HEK293 (cell line): ENCODE data around the gene PIEZO1.

Source experiments
- CTCF ChIA-PET: fragments of 350-600 bp; formaldehyde crosslinking; extraction: SDS; loops from one replicate; lab custom pipeline; 2021; ENCODE audit warnings: antibody characterized with exemption; lab: Yijun Ruan, JAX
- POLR2A ChIA-PET: fragments of 300-600 bp; formaldehyde crosslinking; extraction: SDS; loops from one replicate; lab custom pipeline; 2020; ENCODE audit warnings: antibody characterized with exemption, inconsistent platforms; lab: Yijun Ruan, JAX
- H3K27ac ChIP-seq: fragments of 200-500 bp; sonication (Bioruptor generic); 2 replicates; pipeline ENCODE4 v1.5.1; 2014; ENCODE audit warnings: low read depth, low read length, control low read depth, inconsistent platforms; ENCODE audit errors: extremely low read depth
- H3K36me3 ChIP-seq, 2 experiments: fragments of 200-500 bp in 1 of 2; sonication (Bioruptor generic) in 1 of 2; 1 replicate in 1 of 2; 2 replicates in 1 of 2; pipeline ENCODE4 v1.5.1; 2014 to 2017; ENCODE audit warnings: inconsistent platforms in 2 of 2, low read length in 2 of 2; ENCODE audit not compliant: control insufficient read depth in 2 of 2, insufficient read depth in 1 of 2
- H3K4me1 ChIP-seq: fragments of 200-500 bp; sonication (Bioruptor generic); 2 replicates; pipeline ENCODE4 v1.5.1; 2014; ENCODE audit warnings: mild to moderate bottlenecking, low read length, inconsistent platforms; ENCODE audit not compliant: control insufficient read depth, insufficient read depth
- H3K4me3 ChIP-seq: 2 replicates; pipeline ENCODE4 v1.5.1; 2011; ENCODE audit warnings: low read depth, mild to moderate bottlenecking, control low read depth, low read length, moderate library complexity
- H3K9me3 ChIP-seq: fragments of 200-500 bp; sonication (Bioruptor generic); 2 replicates; pipeline ENCODE4 v1.5.1; 2014; ENCODE audit warnings: low read depth, low read length, inconsistent platforms; ENCODE audit not compliant: control insufficient read depth, insufficient read depth
- FEZF1 ChIP-seq: fragments of 450-650 bp; formaldehyde crosslinking; IDR thresholded peaks from 2 replicates; pipeline ENCODE4 v1.5.1; 2016; ENCODE audit warnings: missing biosample characterization, missing genetic modification characterization
- GLI4 ChIP-seq: fragments of 450-650 bp; formaldehyde crosslinking; IDR thresholded peaks from 2 replicates; pipeline ENCODE4 v1.5.1; 2016; ENCODE audit warnings: missing biosample characterization, missing genetic modification characterization
- KLF1 ChIP-seq: fragments of 450-650 bp; formaldehyde crosslinking; IDR thresholded peaks from 2 replicates; pipeline ENCODE4 v1.5.1; 2016; ENCODE audit warnings: missing biosample characterization, missing genetic modification characterization
- TCF7L2 ChIP-seq: IDR thresholded peaks from 2 replicates; pipeline ENCODE4 v1.6.1; 2011; ENCODE audit warnings: low read depth, mild to moderate bottlenecking, inconsistent platforms, low read length, moderate library complexity, borderline replicate concordance
- ZNF169 ChIP-seq: fragments of 450-650 bp; formaldehyde crosslinking; IDR thresholded peaks from 2 replicates; pipeline ENCODE4 v1.5.1; 2016; ENCODE audit warnings: missing biosample characterization, missing genetic modification characterization
- ZNF24 ChIP-seq: fragments of 450-650 bp; formaldehyde crosslinking; IDR thresholded peaks from 2 replicates; pipeline ENCODE4 v1.5.1; 2016; ENCODE audit warnings: missing biosample characterization, missing genetic modification characterization
- ZNF433 ChIP-seq: fragments of 450-650 bp; formaldehyde crosslinking; IDR thresholded peaks from 2 replicates; pipeline ENCODE4 v1.5.1; 2016; ENCODE audit warnings: missing biosample characterization, missing genetic modification characterization, low read depth
- ZNF473 ChIP-seq: fragments of 450-650 bp; formaldehyde crosslinking; IDR thresholded peaks from 2 replicates; pipeline ENCODE4 v1.5.1; 2017; ENCODE audit warnings: missing biosample characterization, missing genetic modification characterization
- ZNF514 ChIP-seq: fragments of 450-650 bp; formaldehyde crosslinking; IDR thresholded peaks from 2 replicates; pipeline ENCODE4 v1.5.1; 2016; ENCODE audit warnings: missing biosample characterization, missing genetic modification characterization
- ZNF521 ChIP-seq: fragments of 450-650 bp; formaldehyde crosslinking; IDR thresholded peaks from 2 replicates; pipeline ENCODE4 v1.5.1; 2017; ENCODE audit warnings: missing biosample characterization, mild to moderate bottlenecking, missing genetic modification characterization
- ZNF555 ChIP-seq: fragments of 450-650 bp; formaldehyde crosslinking; conservative IDR thresholded peaks from 2 replicates; pipeline ENCODE4 v1.5.1; 2017; ENCODE audit warnings: missing biosample characterization, mild to moderate bottlenecking, missing genetic modification characterization, inconsistent platforms
- ZNF610 ChIP-seq: fragments of 450-650 bp; formaldehyde crosslinking; IDR thresholded peaks from 2 replicates; pipeline ENCODE4 v1.5.1; 2016; ENCODE audit warnings: missing biosample characterization, missing genetic modification characterization, borderline replicate concordance
- TF ChIP-seq, protein P1 (sequence below): fragments of 450-650 bp; formaldehyde crosslinking; IDR thresholded peaks from 2 replicates; pipeline ENCODE4 v1.5.1; 2017; ENCODE audit warnings: missing biosample characterization, missing genetic modification characterization
- TF ChIP-seq, protein P2 (sequence below): fragments of 450-650 bp; formaldehyde crosslinking; IDR thresholded peaks from 2 replicates; pipeline ENCODE4 v1.5.1; 2016; ENCODE audit warnings: missing biosample characterization, missing genetic modification characterization
- TF ChIP-seq, protein P3 (sequence below): fragments of 450-650 bp; formaldehyde crosslinking; IDR thresholded peaks from 2 replicates; pipeline ENCODE4 v1.5.1; 2016; ENCODE audit warnings: missing biosample characterization, missing genetic modification characterization
- TF ChIP-seq, protein P4 (sequence below): fragments of 450-650 bp; formaldehyde crosslinking; IDR thresholded peaks from 2 replicates; pipeline ENCODE4 v1.5.1; 2016; ENCODE audit warnings: missing biosample characterization, missing genetic modification characterization
- TF ChIP-seq, protein P5 (sequence below): fragments of 450-650 bp; formaldehyde crosslinking; IDR thresholded peaks from 2 replicates; pipeline ENCODE4 v1.5.1; 2016; ENCODE audit warnings: missing biosample characterization, missing genetic modification characterization

The PIEZO1 gene

DNA sequence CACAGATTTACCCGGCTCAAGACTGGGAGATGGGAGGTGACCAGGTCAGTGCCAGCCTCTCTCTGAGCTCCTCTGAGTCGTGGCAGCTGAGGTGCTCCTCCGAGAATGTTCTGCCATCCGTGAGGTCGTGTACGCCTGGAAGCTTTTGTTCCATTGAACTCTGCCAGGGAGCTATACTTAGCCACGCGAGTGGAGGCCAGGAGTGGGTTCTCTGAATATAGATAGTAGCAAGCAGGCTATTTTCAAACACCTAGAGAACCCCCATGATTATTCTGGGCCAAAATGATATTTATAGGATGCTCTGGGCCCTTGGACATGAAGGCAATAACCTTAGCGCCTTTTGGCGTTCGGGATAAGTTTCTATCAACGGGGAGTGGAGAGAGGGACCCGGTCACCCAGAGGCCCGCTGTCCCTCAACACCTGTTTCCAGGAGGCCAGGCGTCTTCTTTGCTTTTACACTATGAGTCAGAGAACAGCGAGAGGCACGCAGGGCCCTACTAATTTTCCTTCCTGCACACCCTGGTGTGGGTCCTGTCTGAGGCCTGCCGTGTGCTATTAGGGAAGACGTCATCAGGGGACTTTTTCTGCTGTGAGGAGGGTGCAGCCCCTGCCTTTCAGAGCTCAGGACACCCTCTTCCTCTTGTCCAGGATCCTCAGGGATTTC is 111.2 kb downstream of the PIEZO1 start:
- no peaks in the 10 kb centered on the region for H3K9me3 ChIP-seq
- no peaks in the 10 kb centered on the region; a peak in 1 of 3 replicates for H3K36me3 ChIP-seq
- ChIA-PET POLR2A (no interaction called here), CTCF (no interaction called here)
- H3K4me1 ChIP-seq: no peaks in the 10 kb centered on the region
- TF ChIP-seq ZNF610 (tag by site-specific recombination) (no peak), ZNF433 (tag by site-specific recombination) (no peak), ZNF24 (tag by site-specific recombination) (no peak), ZNF555 (tag by site-specific recombination) (no peak), TCF7L2 (no peak), ZNF514 (tag by site-specific recombination) (no peak), FEZF1 (tag by site-specific recombination) (no peak), ZNF473 (tag by site-specific recombination) (no peak), GLI4 (no peak), KLF1 (tag by site-specific recombination) (no peak), ZNF169 (tag by site-specific recombination) (no peak)
- TF ChIP-seq, protein P1, sequence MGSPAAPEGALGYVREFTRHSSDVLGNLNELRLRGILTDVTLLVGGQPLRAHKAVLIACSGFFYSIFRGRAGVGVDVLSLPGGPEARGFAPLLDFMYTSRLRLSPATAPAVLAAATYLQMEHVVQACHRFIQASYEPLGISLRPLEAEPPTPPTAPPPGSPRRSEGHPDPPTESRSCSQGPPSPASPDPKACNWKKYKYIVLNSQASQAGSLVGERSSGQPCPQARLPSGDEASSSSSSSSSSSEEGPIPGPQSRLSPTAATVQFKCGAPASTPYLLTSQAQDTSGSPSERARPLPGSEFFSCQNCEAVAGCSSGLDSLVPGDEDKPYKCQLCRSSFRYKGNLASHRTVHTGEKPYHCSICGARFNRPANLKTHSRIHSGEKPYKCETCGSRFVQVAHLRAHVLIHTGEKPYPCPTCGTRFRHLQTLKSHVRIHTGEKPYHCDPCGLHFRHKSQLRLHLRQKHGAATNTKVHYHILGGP: no peak
- TF ChIP-seq, protein P2, sequence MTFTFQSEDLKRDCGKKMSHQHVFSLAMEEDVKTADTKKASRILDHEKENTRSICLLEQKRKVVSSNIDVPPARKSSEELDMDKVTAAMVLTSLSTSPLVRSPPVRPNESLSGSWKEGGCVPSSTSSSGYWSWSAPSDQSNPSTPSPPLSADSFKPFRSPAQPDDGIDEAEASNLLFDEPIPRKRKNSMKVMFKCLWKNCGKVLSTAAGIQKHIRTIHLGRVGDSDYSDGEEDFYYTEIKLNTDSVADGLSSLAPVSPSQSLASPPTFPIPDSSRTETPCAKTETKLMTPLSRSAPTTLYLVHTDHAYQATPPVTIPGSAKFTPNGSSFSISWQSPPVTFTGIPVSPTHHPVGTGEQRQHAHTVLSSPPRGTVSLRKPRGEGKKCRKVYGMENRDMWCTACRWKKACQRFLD (tag by site-specific recombination): no peak
- TF ChIP-seq, protein P3, sequence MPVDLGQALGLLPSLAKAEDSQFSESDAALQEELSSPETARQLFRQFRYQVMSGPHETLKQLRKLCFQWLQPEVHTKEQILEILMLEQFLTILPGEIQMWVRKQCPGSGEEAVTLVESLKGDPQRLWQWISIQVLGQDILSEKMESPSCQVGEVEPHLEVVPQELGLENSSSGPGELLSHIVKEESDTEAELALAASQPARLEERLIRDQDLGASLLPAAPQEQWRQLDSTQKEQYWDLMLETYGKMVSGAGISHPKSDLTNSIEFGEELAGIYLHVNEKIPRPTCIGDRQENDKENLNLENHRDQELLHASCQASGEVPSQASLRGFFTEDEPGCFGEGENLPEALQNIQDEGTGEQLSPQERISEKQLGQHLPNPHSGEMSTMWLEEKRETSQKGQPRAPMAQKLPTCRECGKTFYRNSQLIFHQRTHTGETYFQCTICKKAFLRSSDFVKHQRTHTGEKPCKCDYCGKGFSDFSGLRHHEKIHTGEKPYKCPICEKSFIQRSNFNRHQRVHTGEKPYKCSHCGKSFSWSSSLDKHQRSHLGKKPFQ (tag by site-specific recombination): no peak
- TF ChIP-seq, protein P4, sequence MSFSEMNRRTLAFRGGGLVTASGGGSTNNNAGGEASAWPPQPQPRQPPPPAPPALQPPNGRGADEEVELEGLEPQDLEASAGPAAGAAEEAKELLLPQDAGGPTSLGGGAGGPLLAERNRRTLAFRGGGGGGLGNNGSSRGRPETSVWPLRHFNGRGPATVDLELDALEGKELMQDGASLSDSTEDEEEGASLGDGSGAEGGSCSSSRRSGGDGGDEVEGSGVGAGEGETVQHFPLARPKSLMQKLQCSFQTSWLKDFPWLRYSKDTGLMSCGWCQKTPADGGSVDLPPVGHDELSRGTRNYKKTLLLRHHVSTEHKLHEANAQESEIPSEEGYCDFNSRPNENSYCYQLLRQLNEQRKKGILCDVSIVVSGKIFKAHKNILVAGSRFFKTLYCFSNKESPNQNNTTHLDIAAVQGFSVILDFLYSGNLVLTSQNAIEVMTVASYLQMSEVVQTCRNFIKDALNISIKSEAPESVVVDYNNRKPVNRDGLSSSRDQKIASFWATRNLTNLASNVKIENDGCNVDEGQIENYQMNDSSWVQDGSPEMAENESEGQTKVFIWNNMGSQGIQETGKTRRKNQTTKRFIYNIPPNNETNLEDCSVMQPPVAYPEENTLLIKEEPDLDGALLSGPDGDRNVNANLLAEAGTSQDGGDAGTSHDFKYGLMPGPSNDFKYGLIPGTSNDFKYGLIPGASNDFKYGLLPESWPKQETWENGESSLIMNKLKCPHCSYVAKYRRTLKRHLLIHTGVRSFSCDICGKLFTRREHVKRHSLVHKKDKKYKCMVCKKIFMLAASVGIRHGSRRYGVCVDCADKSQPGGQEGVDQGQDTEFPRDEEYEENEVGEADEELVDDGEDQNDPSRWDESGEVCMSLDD (tag by site-specific recombination): no peak
- H3K27ac ChIP-seq: no peak overlapping the region
- no peak overlapping the region for H3K4me3 ChIP-seq

DNA sequence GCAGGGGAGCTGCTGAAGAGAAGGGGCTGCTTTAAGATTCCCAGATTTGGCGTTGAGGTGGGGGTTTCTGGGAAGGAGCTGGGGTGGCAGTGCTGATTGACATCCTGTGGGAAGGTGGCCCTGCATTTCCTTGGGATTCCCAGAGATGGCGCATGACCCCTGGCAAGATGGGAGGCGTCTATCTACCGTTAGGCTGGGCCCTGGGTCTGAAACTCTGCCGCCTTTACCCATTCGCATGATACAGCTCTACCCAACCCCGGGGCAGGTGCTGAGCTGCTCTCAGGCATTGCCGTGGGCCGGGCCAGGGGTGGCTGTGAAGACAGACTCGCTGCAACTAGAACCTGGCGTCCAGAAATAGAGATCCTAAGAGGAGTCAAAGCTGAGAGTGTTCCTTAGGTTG is 112.2 kb downstream of the PIEZO1 start:
- no peak overlapping the region for H3K27ac ChIP-seq
- no peak overlapping the region for H3K4me3 ChIP-seq
- no peaks in the 10 kb centered on the region for H3K9me3 ChIP-seq
- no peaks in the 10 kb centered on the region for H3K4me1 ChIP-seq
- TF ChIP-seq, protein P5, sequence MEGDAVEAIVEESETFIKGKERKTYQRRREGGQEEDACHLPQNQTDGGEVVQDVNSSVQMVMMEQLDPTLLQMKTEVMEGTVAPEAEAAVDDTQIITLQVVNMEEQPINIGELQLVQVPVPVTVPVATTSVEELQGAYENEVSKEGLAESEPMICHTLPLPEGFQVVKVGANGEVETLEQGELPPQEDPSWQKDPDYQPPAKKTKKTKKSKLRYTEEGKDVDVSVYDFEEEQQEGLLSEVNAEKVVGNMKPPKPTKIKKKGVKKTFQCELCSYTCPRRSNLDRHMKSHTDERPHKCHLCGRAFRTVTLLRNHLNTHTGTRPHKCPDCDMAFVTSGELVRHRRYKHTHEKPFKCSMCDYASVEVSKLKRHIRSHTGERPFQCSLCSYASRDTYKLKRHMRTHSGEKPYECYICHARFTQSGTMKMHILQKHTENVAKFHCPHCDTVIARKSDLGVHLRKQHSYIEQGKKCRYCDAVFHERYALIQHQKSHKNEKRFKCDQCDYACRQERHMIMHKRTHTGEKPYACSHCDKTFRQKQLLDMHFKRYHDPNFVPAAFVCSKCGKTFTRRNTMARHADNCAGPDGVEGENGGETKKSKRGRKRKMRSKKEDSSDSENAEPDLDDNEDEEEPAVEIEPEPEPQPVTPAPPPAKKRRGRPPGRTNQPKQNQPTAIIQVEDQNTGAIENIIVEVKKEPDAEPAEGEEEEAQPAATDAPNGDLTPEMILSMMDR: peak; percentile 61; the same call in 1 of the 2 replicates
- TF ChIP-seq ZNF521 (tag by site-specific recombination): no peak
- POLR2A ChIA-PET: interaction anchor here (0.9 to 1.4 kb wide), 3 partner anchors 10 to 98 kb away, joined by 3 to 5 read pairs (median 3); partner anchors contain the start of gene MVD
- no peaks in the 10 kb centered on the region; a peak in 1 of 3 replicates for H3K36me3 ChIP-seq
- CTCF ChIA-PET: interaction anchor here (0.9 to 3.2 kb wide), 6 partner anchors 8 to 19 kb away, joined by 3 to 13 read pairs (median 4); partner anchors contain the start of gene MVD
